Natural killer cell (primary cell): Measurements from ENCODE around the gene PRR36. TPM values are rescaled to one million over a fixed set of nuclear protein-coding genes. Genes with fewer than 3 reads are reported as not detected.

Experiments used
- ATAC-seq, 3 donors: fragments of 150-1000 bp in 2 of 3; fragments of 200-7000 bp in 1 of 3; cut with Tn5 transposase; 1 replicate in 1 of 3; 2 replicates in 2 of 3; pipeline ENCODE4 v1.10.0; 2021; ENCODE audit warnings: mild to moderate bottlenecking in 2 of 3, moderate library complexity in 2 of 3
- DNase-seq, 2 donors: peaks; one replicate each; pipeline versions ENCODE4 v3.0.0 to v3.0.0-alpha.2; 2013 to 2021; ENCODE audit warnings: mixed read lengths in 1 of 2
- H3K27ac ChIP-seq: one replicate; pipeline ENCODE4 v1.5.1; 2013; ENCODE audit warnings: mild to moderate bottlenecking, low read length
- H3K27me3 ChIP-seq: one replicate; pipeline ENCODE4 v1.6.1; 2013; ENCODE audit warnings: low read length; ENCODE audit not compliant: control insufficient read depth, insufficient read depth
- H3K36me3 ChIP-seq: one replicate; pipeline ENCODE4 v1.6.1; 2013; ENCODE audit warnings: low read length; ENCODE audit not compliant: control insufficient read depth, insufficient read depth
- H3K4me1 ChIP-seq: one replicate; pipeline ENCODE4 v1.6.1; 2013; ENCODE audit warnings: low read length; ENCODE audit not compliant: control insufficient read depth, insufficient read depth
- H3K4me3 ChIP-seq: one replicate; pipeline ENCODE4 v1.5.1; 2013; ENCODE audit warnings: low read length
- H3K9me3 ChIP-seq: one replicate; pipeline ENCODE4 v1.6.1; 2013; ENCODE audit warnings: low read length; ENCODE audit not compliant: control insufficient read depth, insufficient read depth
- H3K27ac Mint-ChIP-seq, 2 donors: one replicate each; pipeline ENCODE4 v1.8.0; 2022; ENCODE audit warnings: mild to moderate bottlenecking in 2 of 2, mixed read lengths in 2 of 2, moderate library complexity in 1 of 2
- H3K27me3 Mint-ChIP-seq, 2 donors: one replicate each; pipeline ENCODE4 v1.8.0; 2022; ENCODE audit warnings: low read depth in 2 of 2, mixed read lengths in 2 of 2
- H3K36me3 Mint-ChIP-seq: one replicate; pipeline ENCODE4 v1.8.0; 2022; ENCODE audit warnings: mixed read lengths
- H3K4me1 Mint-ChIP-seq, 2 donors: one replicate each; pipeline ENCODE4 v1.8.0; 2022; ENCODE audit warnings: mixed read lengths in 2 of 2
- H3K4me3 Mint-ChIP-seq: one replicate; pipeline ENCODE4 v1.8.0; 2022; ENCODE audit warnings: mild to moderate bottlenecking, moderate library complexity, mixed read lengths
- H3K9me3 Mint-ChIP-seq, 2 donors: one replicate each; pipeline ENCODE4 v1.8.0; 2022; ENCODE audit warnings: mixed read lengths in 2 of 2
- whole genome bisulfite sequencing: methylation state at CpG from one replicate; pipeline ENCODE4 v1.1.7; 2013; ENCODE audit warnings: missing lambda C conversion rate; ENCODE audit not compliant: insufficient coverage; 5-methylcytosine and 5-hydroxymethylcytosine counted together
- intact Hi-C: fragments of 100-400 bp; cut with micrococcal nuclease; formaldehyde crosslinking; loops from one replicate; pipeline ENCODE4 v1.14.2; 2022
- total RNA-seq, 4 donors: library from RNA; stranded (reverse); fragments of 120-200 nt in 1 of 4; gene quantifications; one replicate each; pipeline versions ENCODE4 v1.2.3 to v1.2.4, GENCODE V29; 2013 to 2022
- TF ChIP-seq, protein P1 (sequence below): fragments of 200-600 bp; IDR thresholded peaks from one replicate; pipeline ENCODE4 v1.8.0; 2022; ENCODE audit warnings: antibody characterized with exemption

Gene PRR36
- total RNA-seq, 3 donors from 2014 or later (not counting 1 experiment from before 2014, with no cell fraction given) = 0.11 to 0.13 (median 0.12) TPM

DNA sequence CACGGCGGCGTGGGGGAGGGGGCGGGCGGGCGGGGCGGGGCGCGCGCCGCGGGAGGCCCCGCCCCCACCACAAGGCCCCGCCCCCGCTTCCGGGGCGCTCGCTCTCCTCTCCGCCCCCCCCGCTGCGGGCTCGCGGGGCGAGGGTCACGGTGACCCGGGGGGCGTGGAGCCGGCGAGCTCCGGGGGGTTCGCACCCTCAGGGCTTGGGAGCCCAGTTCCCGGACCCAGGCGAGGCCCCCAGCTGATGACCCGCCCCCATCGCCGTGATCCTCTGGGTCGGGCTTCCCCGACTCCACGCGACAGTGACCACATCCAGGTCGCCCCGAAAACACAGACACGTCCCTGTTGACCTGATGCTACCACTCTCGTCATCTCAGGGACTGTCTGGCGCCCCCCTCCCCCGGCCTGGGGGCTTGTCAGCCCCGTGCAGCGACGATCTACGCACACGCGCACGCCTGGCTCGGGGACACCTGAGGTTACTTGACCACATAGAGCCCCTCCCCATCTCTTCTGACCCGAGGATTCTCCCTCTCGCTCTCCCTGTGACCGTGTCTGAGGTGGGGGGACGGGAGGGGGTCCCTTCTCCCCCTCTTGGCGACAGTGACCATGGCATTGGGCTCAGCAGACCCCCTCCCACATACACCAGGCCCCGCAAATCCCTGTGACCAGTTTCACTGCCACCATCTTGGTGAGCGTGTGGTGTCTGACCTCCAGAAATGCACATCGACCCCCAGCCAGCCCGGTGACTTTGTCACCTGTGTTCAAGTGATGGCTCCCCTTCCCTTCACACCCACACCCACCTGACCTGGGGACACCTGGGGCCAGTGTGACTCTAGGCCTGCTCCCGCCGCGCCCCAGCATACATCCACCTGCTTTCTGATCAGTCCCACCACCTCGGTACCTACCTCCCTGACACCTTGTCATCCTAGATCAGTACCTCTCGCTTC, 30.2 kb upstream of the PRR36 start:
- intact Hi-C loops = loop anchor here (1.0 kb wide), 1 partner anchor 16 kb away; the partner anchor contains the start of gene SNAPC2
- Mint-ChIP-seq H3K4me1 (peaks cover 20 to 47% of the 10 kb centered on the region in 2 donors), H3K36me3 (no peaks in the 10 kb centered on the region), H3K27me3 (peaks cover 0 to 3% of the 10 kb centered on the region in 2 donors), H3K9me3 (no peaks in the 10 kb centered on the region), H3K4me3 (peak overlapping the region; percentile 91), H3K27ac (peak overlapping the region; percentile 95 to 99)
- Histone ChIP-seq H3K36me3 (peaks cover 12% of the 10 kb centered on the region), H3K27me3 (no peaks in the 10 kb centered on the region), H3K4me3 (peak overlapping the region; percentile 57), H3K4me1 (peaks cover 32% of the 10 kb centered on the region), H3K27ac (peak overlapping the region; percentile 88), H3K9me3 (no peaks in the 10 kb centered on the region)
- peak; percentile 90 to 91 for DNase-seq
- WGBS = 11% methylated on average over 66 of the region's 68 CpGs
- TF ChIP-seq, protein P1, sequence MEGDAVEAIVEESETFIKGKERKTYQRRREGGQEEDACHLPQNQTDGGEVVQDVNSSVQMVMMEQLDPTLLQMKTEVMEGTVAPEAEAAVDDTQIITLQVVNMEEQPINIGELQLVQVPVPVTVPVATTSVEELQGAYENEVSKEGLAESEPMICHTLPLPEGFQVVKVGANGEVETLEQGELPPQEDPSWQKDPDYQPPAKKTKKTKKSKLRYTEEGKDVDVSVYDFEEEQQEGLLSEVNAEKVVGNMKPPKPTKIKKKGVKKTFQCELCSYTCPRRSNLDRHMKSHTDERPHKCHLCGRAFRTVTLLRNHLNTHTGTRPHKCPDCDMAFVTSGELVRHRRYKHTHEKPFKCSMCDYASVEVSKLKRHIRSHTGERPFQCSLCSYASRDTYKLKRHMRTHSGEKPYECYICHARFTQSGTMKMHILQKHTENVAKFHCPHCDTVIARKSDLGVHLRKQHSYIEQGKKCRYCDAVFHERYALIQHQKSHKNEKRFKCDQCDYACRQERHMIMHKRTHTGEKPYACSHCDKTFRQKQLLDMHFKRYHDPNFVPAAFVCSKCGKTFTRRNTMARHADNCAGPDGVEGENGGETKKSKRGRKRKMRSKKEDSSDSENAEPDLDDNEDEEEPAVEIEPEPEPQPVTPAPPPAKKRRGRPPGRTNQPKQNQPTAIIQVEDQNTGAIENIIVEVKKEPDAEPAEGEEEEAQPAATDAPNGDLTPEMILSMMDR = no peak
- ATAC-seq = peak; percentile 70 to 83 (median 77)

DNA sequence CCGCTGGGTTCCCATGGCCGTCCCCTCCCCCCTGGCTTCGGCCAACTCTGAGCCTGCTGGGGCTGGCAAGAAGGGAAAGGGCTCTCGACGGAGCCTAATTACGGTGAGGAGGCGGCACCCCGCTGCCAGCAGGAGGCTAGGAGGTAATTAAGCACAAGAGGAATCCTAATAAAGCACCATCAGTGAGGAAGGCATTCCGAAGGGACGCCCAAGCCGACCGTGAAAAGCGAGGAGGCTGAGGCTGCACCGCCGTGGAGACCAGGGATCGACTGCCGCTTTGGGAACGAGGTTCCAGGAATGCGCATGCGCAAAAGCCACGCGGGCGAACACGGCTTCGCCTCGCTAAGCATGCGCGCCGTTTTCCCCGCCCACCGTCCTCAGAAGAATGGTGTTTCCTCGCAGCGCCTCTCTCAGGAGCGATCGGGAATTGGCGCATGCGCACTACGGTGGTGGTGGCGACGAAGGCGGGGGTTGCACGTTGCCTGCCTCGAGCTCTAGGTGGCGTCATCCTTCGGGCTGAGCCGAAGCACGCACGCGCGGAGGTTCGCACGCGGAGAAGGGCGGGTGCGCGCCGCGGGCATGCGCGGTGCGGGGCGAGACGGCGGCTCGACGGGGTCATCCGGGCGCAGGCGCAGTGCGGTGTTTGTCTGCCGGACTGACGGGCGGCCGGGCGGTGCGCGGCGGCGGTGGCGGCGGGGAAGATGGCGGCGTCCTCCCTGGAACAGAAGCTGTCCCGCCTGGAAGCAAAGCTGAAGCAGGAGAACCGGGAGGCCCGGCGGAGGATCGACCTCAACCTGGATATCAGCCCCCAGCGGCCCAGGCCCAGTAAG, 29.3 kb upstream of the PRR36 start, which contains the start of gene MAP2K7:
MAP2K7 (plus strand) TSS at position 634 of the 830 bp plus-strand sequence; CDS start at position 702, 68 bp downstream.
- ATAC-seq (peak; percentile 71 to 87 (median 72)), DNase-seq (peak; percentile 100)
- Histone ChIP-seq H3K36me3 (peaks cover 9% of the 10 kb centered on the region), H3K9me3 (no peaks in the 10 kb centered on the region), H3K27me3 (no peaks in the 10 kb centered on the region), H3K27ac (peak within 1 kb of the TSS; percentile 88), H3K4me1 (peaks cover 32% of the 10 kb centered on the region), H3K4me3 (peak within 1 kb of the TSS; percentile 62)
- Mint-ChIP-seq H3K36me3 (no peaks in the 10 kb centered on the region), H3K27me3 (peaks cover 0 to 3% of the 10 kb centered on the region in 2 donors), H3K4me1 (peaks cover 20 to 47% of the 10 kb centered on the region in 2 donors), H3K27ac (peak within 1 kb of the TSS; percentile 95 to 99), H3K4me3 (peak within 1 kb of the TSS; percentile 93), H3K9me3 (no peaks in the 10 kb centered on the region)
- TF ChIP-seq, protein P1 = peak; percentile 57
- intact Hi-C loops = loop anchor here (1.0 to 2.0 kb wide), 3 partner anchors 17 to 40 kb away; partner anchors contain the start of genes SNAPC2 and TIMM44
- under 1% methylated on average over 89 of the region's 89 CpGs for WGBS

DNA sequence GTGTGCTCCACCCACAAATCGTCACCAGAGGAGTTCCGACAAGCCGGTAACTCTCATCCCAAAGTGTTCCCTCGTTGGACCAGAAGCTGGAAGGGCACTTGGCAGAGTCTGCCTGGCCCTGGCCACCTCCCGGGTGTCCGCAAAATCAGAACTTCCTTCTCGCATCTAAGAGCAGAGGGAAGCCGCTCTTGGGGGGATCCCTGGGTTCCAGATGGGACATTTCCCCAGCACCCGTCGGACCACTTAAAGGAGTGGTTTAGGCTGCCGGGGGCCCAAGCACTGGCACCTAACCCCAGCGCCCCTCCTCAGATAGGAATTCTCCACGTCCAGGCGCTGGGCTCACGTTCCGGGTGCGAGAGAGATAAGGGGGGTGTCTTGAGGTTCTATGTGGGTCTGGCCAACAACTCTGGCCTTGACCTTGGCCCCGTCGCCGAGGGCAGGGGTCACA, 28.6 kb upstream of the PRR36 start:
- H3K9me3 Mint-ChIP-seq = no peaks in the 10 kb centered on the region
- TF ChIP-seq, protein P1 = no peak
- peak overlapping the region; percentile 53 for H3K27ac ChIP-seq
- peaks cover 0 to 3% of the 10 kb centered on the region in 2 donors for H3K27me3 Mint-ChIP-seq
- H3K27ac Mint-ChIP-seq = peak overlapping the region; percentile 95 to 99
- intact Hi-C loops = loop anchor here (1.0 to 2.0 kb wide), 2 partner anchors 34 to 40 kb away; partner anchors contain the start of gene TIMM44
- peak overlapping the region; percentile 93 for H3K4me3 Mint-ChIP-seq
- peaks cover 32% of the 10 kb centered on the region for H3K4me1 ChIP-seq
- WGBS = 24% methylated on average over 20 of the region's 20 CpGs
- H3K27me3 ChIP-seq = no peaks in the 10 kb centered on the region
- H3K36me3 ChIP-seq = peaks cover 9% of the 10 kb centered on the region
- no peak for ATAC-seq
- H3K36me3 Mint-ChIP-seq = no peaks in the 10 kb centered on the region
- no peak for DNase-seq
- H3K9me3 ChIP-seq = no peaks in the 10 kb centered on the region
- peak overlapping the region; percentile 62 for H3K4me3 ChIP-seq
- H3K4me1 Mint-ChIP-seq = peaks cover 20 to 46% of the 10 kb centered on the region in 2 donors
